Measurements from ENCODE around the gene PYGO1. TPM values are rescaled to one million over a fixed set of nuclear protein-coding genes. Genes with fewer than 3 reads are reported as not detected.

PYGO1 gene
- total RNA-seq, 1 donor from 2014 or later, result 5.5 TPM

GRCh38 chr15:55522742-55523450 lies 65.2 kb downstream of the PYGO1 start:
- Histone ChIP-seq H3K27me3 (ENCODE audit: insufficient read depth, low read length) (peaks cover 3% of the 10 kb centered on the region), H3K79me2 (ENCODE audit: insufficient read depth, low read length) (no peaks in the 10 kb centered on the region), H3K36me3 (ENCODE audit: insufficient read depth, low read length) (no peaks in the 10 kb centered on the region), H3K27ac (ENCODE audit: low read depth, low read length) (no peak overlapping the region), H3K9ac (ENCODE audit: low read length) (no peak overlapping the region), H2AFZ (ENCODE audit: low read depth, low read length) (no peak overlapping the region), H3K4me3 (ENCODE audit: insufficient read depth, low read depth, low read length) (no peak overlapping the region), H3K9me3 (ENCODE audit: insufficient read depth, low read depth, low read length) (no peaks in the 10 kb centered on the region), H3K4me2 (ENCODE audit: low read length) (no peak overlapping the region), H3K4me1 (ENCODE audit: insufficient read depth, low read length) (peaks cover 2% of the 10 kb centered on the region), H4K20me1 (ENCODE audit: insufficient read depth, low read length) (no peaks in the 10 kb centered on the region)
- TF ChIP-seq, protein P1, sequence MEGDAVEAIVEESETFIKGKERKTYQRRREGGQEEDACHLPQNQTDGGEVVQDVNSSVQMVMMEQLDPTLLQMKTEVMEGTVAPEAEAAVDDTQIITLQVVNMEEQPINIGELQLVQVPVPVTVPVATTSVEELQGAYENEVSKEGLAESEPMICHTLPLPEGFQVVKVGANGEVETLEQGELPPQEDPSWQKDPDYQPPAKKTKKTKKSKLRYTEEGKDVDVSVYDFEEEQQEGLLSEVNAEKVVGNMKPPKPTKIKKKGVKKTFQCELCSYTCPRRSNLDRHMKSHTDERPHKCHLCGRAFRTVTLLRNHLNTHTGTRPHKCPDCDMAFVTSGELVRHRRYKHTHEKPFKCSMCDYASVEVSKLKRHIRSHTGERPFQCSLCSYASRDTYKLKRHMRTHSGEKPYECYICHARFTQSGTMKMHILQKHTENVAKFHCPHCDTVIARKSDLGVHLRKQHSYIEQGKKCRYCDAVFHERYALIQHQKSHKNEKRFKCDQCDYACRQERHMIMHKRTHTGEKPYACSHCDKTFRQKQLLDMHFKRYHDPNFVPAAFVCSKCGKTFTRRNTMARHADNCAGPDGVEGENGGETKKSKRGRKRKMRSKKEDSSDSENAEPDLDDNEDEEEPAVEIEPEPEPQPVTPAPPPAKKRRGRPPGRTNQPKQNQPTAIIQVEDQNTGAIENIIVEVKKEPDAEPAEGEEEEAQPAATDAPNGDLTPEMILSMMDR (IDR thresholded peaks at IDR 0.05; ENCODE audit: insufficient read depth, low read depth, low read length), result no peak
- TF ChIP-seq EZH2 (IDR thresholded peaks at IDR 0.05; ENCODE audit: insufficient read depth, low read length), result no peak
- peaks cover 5% of the 10 kb centered on the region for H3K27me3 Mint-ChIP-seq (ENCODE audit: low read depth, unreplicated experiment)
- H3K36me3 Mint-ChIP-seq (ENCODE audit: low read depth, unreplicated experiment), result no peaks in the 10 kb centered on the region
- DNase-seq (ENCODE audit: low read depth) (no peak), FAIRE-seq (no peak)
- H3K4me3 Mint-ChIP-seq (ENCODE audit: unreplicated experiment), result no peak overlapping the region
- peaks cover 3% of the 10 kb centered on the region for H3K9me3 Mint-ChIP-seq (ENCODE audit: unreplicated experiment)
- no peaks in the 10 kb centered on the region for H3K4me1 Mint-ChIP-seq (ENCODE audit: low read depth, unreplicated experiment)
- no peak overlapping the region for H3K27ac Mint-ChIP-seq (ENCODE audit: unreplicated experiment)

DNA sequence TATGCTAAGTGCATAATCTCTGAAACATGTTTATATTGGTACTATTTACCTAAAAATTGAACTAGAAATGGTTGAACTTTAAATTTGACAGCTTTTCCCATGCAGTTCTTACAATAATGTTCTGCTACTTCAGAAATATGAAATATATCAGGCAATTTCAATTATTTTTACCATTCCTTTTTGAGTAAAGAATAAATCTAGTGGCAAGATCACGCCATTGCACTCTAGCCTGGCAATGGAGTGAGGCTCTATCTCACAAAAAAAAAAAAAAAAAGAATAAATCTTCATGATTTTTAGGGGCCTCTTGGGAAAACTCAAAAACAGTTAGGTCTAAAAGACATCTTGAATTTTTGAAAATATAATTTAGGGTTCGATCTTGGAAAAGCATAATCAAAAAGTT lies 69.5 kb downstream of the PYGO1 start:
- H3K27ac Mint-ChIP-seq (ENCODE audit: unreplicated experiment), result no peak overlapping the region
- H3K27me3 Mint-ChIP-seq (ENCODE audit: low read depth, unreplicated experiment), result peaks cover 5% of the 10 kb centered on the region
- Histone ChIP-seq H3K4me2 (ENCODE audit: low read length) (no peak overlapping the region), H3K9me3 (ENCODE audit: insufficient read depth, low read depth, low read length) (no peaks in the 10 kb centered on the region), H3K27me3 (ENCODE audit: insufficient read depth, low read length) (no peaks in the 10 kb centered on the region), H3K4me3 (ENCODE audit: insufficient read depth, low read depth, low read length) (no peak overlapping the region), H3K36me3 (ENCODE audit: insufficient read depth, low read length) (no peaks in the 10 kb centered on the region), H2AFZ (ENCODE audit: low read depth, low read length) (no peak overlapping the region), H3K27ac (ENCODE audit: low read depth, low read length) (no peak overlapping the region), H3K4me1 (ENCODE audit: insufficient read depth, low read length) (no peaks in the 10 kb centered on the region), H3K9ac (ENCODE audit: low read length) (no peak overlapping the region), H3K79me2 (ENCODE audit: insufficient read depth, low read length) (no peaks in the 10 kb centered on the region), H4K20me1 (ENCODE audit: insufficient read depth, low read length) (no peaks in the 10 kb centered on the region)
- no peaks in the 10 kb centered on the region for H3K9me3 Mint-ChIP-seq (ENCODE audit: unreplicated experiment)
- H3K4me3 Mint-ChIP-seq (ENCODE audit: unreplicated experiment), result no peak overlapping the region
- no peak for DNase-seq (ENCODE audit: low read depth)
- no peak for TF ChIP-seq EZH2 (IDR thresholded peaks at IDR 0.05; ENCODE audit: insufficient read depth, low read length)
- TF ChIP-seq, protein P1 (IDR thresholded peaks at IDR 0.05; ENCODE audit: insufficient read depth, low read depth, low read length), result peak; percentile 20
- FAIRE-seq, result no peak
- H3K4me1 Mint-ChIP-seq (ENCODE audit: low read depth, unreplicated experiment), result no peaks in the 10 kb centered on the region
- H3K36me3 Mint-ChIP-seq (ENCODE audit: low read depth, unreplicated experiment), result no peaks in the 10 kb centered on the region

DNA sequence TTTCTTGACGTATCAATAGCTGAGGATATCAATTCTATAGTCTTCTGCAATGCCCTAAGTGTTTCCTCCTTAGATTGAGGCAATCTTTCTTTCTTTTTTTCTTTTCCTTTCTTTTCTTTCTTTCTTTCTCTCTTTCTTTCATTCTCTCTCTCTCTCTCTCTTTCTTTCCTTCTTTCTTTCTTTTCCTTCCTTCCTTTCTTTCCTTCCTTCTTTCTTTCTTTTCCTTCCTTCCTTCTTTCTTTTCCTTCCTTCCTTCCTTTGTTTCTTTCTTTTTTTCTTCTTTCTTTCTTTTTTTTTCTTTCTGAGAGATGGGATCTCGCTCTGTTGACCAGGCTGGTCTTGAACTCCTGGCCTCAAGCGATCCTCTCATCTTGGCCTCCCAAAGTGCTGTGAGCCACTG lies 70.1 kb downstream of the PYGO1 start:
- H3K4me3 ChIP-seq (ENCODE audit: insufficient read depth, low read depth, low read length), result no peak overlapping the region
- H3K36me3 ChIP-seq (ENCODE audit: insufficient read depth, low read length), result no peaks in the 10 kb centered on the region
- no peak overlapping the region for H2AFZ ChIP-seq (ENCODE audit: low read depth, low read length)
- H3K36me3 Mint-ChIP-seq (ENCODE audit: low read depth, unreplicated experiment), result no peaks in the 10 kb centered on the region
- H3K4me1 Mint-ChIP-seq (ENCODE audit: low read depth, unreplicated experiment), result no peaks in the 10 kb centered on the region
- TF ChIP-seq EZH2 (IDR thresholded peaks at IDR 0.05; ENCODE audit: insufficient read depth, low read length), result no peak
- H3K27me3 Mint-ChIP-seq (ENCODE audit: low read depth, unreplicated experiment), result peaks cover 5% of the 10 kb centered on the region
- no peaks in the 10 kb centered on the region for H3K4me1 ChIP-seq (ENCODE audit: insufficient read depth, low read length)
- H3K4me3 Mint-ChIP-seq (ENCODE audit: unreplicated experiment), result no peak overlapping the region
- no peak overlapping the region for H3K4me2 ChIP-seq (ENCODE audit: low read length)
- H3K27me3 ChIP-seq (ENCODE audit: insufficient read depth, low read length), result no peaks in the 10 kb centered on the region
- no peaks in the 10 kb centered on the region for H4K20me1 ChIP-seq (ENCODE audit: insufficient read depth, low read length)
- DNase-seq (ENCODE audit: low read depth) (no peak), FAIRE-seq (no peak)
- H3K9me3 Mint-ChIP-seq (ENCODE audit: unreplicated experiment), result no peaks in the 10 kb centered on the region
- H3K9me3 ChIP-seq (ENCODE audit: insufficient read depth, low read depth, low read length), result no peaks in the 10 kb centered on the region
- H3K9ac ChIP-seq (ENCODE audit: low read length), result no peak overlapping the region
- H3K27ac ChIP-seq (ENCODE audit: low read depth, low read length), result no peak overlapping the region
- no peaks in the 10 kb centered on the region for H3K79me2 ChIP-seq (ENCODE audit: insufficient read depth, low read length)
- no peak overlapping the region for H3K27ac Mint-ChIP-seq (ENCODE audit: unreplicated experiment)
